ENCODE data around the gene LY6G6F. TPM values are rescaled to one million over a fixed set of nuclear protein-coding genes. Genes with fewer than 3 reads are reported as not detected.

The LY6G6F gene
- total and polyA plus RNA-seq, 4 donors, result 0.21 to 2.2 TPM; not detected in 2

GRCh38 chr6:31701666-31702404 lies 4.8 kb upstream of the LY6G6F start:
- Histone ChIP-seq H3K27me3 (ENCODE audit: control insufficient read depth in 3 of 3, insufficient read depth in 3 of 3, low read length in 2 of 3) (no peaks in the 10 kb centered on the region), H3K36me3 (ENCODE audit: control insufficient read depth in 4 of 4, insufficient read depth in 4 of 4, low read length in 4 of 4) (peaks cover 0 to 14% (median 9%) of the 10 kb centered on the region in 4 donors), H3K27ac (ENCODE audit: low read depth in 1 of 2, low read length in 1 of 2) (peak overlapping the region; percentile 28 to 98), H3K9me3 (ENCODE audit: control insufficient read depth in 4 of 4, insufficient read depth in 3 of 4, low read length in 3 of 4) (no peaks in the 10 kb centered on the region), H3K4me1 (ENCODE audit: control insufficient read depth in 5 of 5, insufficient read depth in 5 of 5, low read length in 5 of 5) (peaks cover 7 to 15% (median 11%) of the 10 kb centered on the region in 5 donors), H3K4me3 (peak overlapping the region; percentile 69), H3K9ac (ENCODE audit: insufficient read depth in 1 of 2, low read length in 2 of 2) (peak overlapping the region; percentile 88 to 99)
- 27 to 40% methylated on average over 7 of the region's 7 CpGs for WGBS, 2 donors
- ATAC-seq (ENCODE audit: insufficient read depth, low FRiP score), result no peak
- peak in 2 of 3 donors; percentile 40 to 57 for DNase-seq
- TF ChIP-seq CTCF (IDR thresholded peaks at IDR 0.05; ENCODE audit: control extremely low read depth, extremely low read depth), result no peak

- H3K27ac ChIP-seq (ENCODE audit: low read depth in 1 of 2, low read length in 1 of 2), result peak overlapping the region; percentile 97 to 98
- ATAC-seq (ENCODE audit: insufficient read depth, low FRiP score) (no peak), DNase-seq (no peak)
- peaks cover 0 to 14% (median 8%) of the 10 kb centered on the region in 4 donors for H3K36me3 ChIP-seq (ENCODE audit: control insufficient read depth in 4 of 4, insufficient read depth in 4 of 4, low read length in 4 of 4)
- no peak for TF ChIP-seq CTCF (IDR thresholded peaks at IDR 0.05; ENCODE audit: control extremely low read depth, extremely low read depth)
- 1% methylated on average over 10 of the region's 10 CpGs for WGBS, 2 donors
- H3K4me3 ChIP-seq, result peak overlapping the region; percentile 69
- no peaks in the 10 kb centered on the region for H3K27me3 ChIP-seq (ENCODE audit: control insufficient read depth in 3 of 3, insufficient read depth in 3 of 3, low read length in 2 of 3)
- H3K9me3 ChIP-seq (ENCODE audit: control insufficient read depth in 4 of 4, insufficient read depth in 3 of 4, low read length in 3 of 4), result no peaks in the 10 kb centered on the region
- H3K4me1 ChIP-seq (ENCODE audit: control insufficient read depth in 5 of 5, insufficient read depth in 5 of 5, low read length in 5 of 5), result peaks cover 7 to 14% (median 10%) of the 10 kb centered on the region in 5 donors
- H3K9ac ChIP-seq (ENCODE audit: insufficient read depth in 1 of 2, low read length in 2 of 2), result peak overlapping the region; percentile 88 to 99
Measured at GRCh38 chr6:31702405-31702818, 4.3 kb upstream of the LY6G6F start.

GRCh38 chr6:31702819-31703716 lies 3.6 kb upstream of the LY6G6F start, which contains the start of gene ABHD16A:
Gene ABHD16A (minus strand): TSS chr6:31703324. CDS start chr6:31703281, 43 bp downstream.
- peak; percentile 9 for TF ChIP-seq CTCF (IDR thresholded peaks at IDR 0.05; ENCODE audit: control extremely low read depth, extremely low read depth)
- 1% methylated on average over 54 of the region's 54 CpGs for WGBS, 2 donors
- Histone ChIP-seq H3K9ac (ENCODE audit: insufficient read depth in 1 of 2, low read length in 2 of 2) (peak within 1 kb of the TSS; percentile 88 to 99), H3K36me3 (ENCODE audit: control insufficient read depth in 4 of 4, insufficient read depth in 4 of 4, low read length in 4 of 4) (peaks cover 0 to 12% (median 6%) of the 10 kb centered on the region in 4 donors), H3K4me3 (peak within 1 kb of the TSS; percentile 69), H3K27me3 (ENCODE audit: control insufficient read depth in 3 of 3, insufficient read depth in 3 of 3, low read length in 2 of 3) (no peaks in the 10 kb centered on the region), H3K9me3 (ENCODE audit: control insufficient read depth in 4 of 4, insufficient read depth in 3 of 4, low read length in 3 of 4) (no peaks in the 10 kb centered on the region), H3K27ac (ENCODE audit: low read depth in 1 of 2, low read length in 1 of 2) (peak within 1 kb of the TSS; percentile 97 to 98), H3K4me1 (ENCODE audit: control insufficient read depth in 5 of 5, insufficient read depth in 5 of 5, low read length in 5 of 5) (peaks cover 6 to 14% (median 10%) of the 10 kb centered on the region in 5 donors)
- peak; percentile 98 for ATAC-seq (ENCODE audit: insufficient read depth, low FRiP score)
- peak; percentile 99 to 100 (median 99) for DNase-seq
